ENCODE data around the gene INPP4A. TPM values are rescaled to one million over a fixed set of nuclear protein-coding genes. Genes with fewer than 3 reads are reported as not detected.

Gene INPP4A
- total and polyA plus RNA-seq, 9 of the 15 experiments (the other 6 are each of a cell fraction or from before 2014, with no cell fraction given), result 1.8 to 15.7 (median 8.3) TPM

DNA sequence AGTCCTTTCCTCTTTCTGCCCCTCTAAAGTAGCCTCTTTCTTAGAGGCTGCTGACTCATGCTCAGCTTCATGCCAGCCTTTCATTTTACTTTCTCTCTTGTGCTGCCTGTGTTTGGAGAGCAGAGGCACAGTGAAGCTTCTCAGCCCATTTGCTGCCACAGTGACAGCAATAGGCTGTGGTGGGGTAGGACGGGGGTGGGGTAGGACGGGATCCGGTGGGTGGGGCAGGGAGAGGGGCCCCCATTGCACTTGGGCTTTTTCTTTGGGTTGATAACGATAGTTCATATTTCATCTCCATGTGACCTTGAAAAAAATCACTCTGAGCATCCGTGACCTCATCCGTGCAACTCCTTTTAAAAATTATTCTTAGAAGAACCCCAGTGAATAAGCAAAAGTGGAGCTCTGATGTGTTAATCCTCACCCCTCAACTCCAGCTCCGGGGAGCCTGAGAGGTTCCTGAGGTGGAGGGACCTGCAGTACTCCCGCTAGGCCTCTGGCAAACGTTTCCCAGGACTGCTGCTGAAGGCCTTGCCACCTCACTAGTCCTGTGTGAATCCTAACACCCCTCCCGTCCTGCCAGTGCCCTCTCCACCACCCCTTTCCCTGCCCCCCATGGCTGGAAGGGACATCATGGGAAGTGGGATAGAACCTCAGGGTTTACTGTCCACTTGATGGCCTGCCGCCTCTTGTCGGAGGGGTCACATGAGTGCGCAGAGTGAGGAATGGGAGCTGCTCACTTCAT is 70.8 kb downstream of the INPP4A start (continued):
- TF ChIP-seq, protein P1, sequence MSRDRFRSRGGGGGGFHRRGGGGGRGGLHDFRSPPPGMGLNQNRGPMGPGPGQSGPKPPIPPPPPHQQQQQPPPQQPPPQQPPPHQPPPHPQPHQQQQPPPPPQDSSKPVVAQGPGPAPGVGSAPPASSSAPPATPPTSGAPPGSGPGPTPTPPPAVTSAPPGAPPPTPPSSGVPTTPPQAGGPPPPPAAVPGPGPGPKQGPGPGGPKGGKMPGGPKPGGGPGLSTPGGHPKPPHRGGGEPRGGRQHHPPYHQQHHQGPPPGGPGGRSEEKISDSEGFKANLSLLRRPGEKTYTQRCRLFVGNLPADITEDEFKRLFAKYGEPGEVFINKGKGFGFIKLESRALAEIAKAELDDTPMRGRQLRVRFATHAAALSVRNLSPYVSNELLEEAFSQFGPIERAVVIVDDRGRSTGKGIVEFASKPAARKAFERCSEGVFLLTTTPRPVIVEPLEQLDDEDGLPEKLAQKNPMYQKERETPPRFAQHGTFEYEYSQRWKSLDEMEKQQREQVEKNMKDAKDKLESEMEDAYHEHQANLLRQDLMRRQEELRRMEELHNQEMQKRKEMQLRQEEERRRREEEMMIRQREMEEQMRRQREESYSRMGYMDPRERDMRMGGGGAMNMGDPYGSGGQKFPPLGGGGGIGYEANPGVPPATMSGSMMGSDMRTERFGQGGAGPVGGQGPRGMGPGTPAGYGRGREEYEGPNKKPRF (IDR thresholded peaks at IDR 0.05; ENCODE audit: low read depth, low read length), result no peak
- TF ChIP-seq, protein P2, sequence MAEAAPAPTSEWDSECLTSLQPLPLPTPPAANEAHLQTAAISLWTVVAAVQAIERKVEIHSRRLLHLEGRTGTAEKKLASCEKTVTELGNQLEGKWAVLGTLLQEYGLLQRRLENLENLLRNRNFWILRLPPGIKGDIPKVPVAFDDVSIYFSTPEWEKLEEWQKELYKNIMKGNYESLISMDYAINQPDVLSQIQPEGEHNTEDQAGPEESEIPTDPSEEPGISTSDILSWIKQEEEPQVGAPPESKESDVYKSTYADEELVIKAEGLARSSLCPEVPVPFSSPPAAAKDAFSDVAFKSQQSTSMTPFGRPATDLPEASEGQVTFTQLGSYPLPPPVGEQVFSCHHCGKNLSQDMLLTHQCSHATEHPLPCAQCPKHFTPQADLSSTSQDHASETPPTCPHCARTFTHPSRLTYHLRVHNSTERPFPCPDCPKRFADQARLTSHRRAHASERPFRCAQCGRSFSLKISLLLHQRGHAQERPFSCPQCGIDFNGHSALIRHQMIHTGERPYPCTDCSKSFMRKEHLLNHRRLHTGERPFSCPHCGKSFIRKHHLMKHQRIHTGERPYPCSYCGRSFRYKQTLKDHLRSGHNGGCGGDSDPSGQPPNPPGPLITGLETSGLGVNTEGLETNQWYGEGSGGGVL (CRISPR knock-in tag; IDR thresholded peaks at IDR 0.05), result no peak
- no peak for TF ChIP-seq ZNF780A (CRISPR knock-in tag; IDR thresholded peaks at IDR 0.05)
- no peak for TF ChIP-seq FOXK1 (CRISPR knock-in tag; IDR thresholded peaks at IDR 0.05; ENCODE audit: borderline replicate concordance)
- TF ChIP-seq C11orf30 (IDR thresholded peaks at IDR 0.05; ENCODE audit: low read depth), result peak; percentile 69
- no peak for TF ChIP-seq SMAD4 (CRISPR knock-in tag; conservative IDR thresholded peaks at IDR 0.05)
- TF ChIP-seq BACH1 (tag; IDR thresholded peaks at IDR 0.05), result peak; percentile 62; the same call in 1 of the 2 replicates
- TF ChIP-seq SNRNP70 (optimal IDR thresholded peaks at IDR 0.05; ENCODE audit: low read depth, low read length), result no peak
- peak; percentile 52; the same call in 1 of the 2 replicates for TF ChIP-seq MAFF (IDR thresholded peaks at IDR 0.05; ENCODE audit: low read length)
- TF ChIP-seq GATA2 (CRISPR knock-in tag; IDR thresholded peaks at IDR 0.05), result no peak
- 0 out of 2 replicates have a peak, but pooled peaks have one; percentile 13 for TF ChIP-seq ESRRA (IDR thresholded peaks at IDR 0.05; ENCODE audit: borderline replicate concordance, low read depth)
- TF ChIP-seq SRSF3 (IDR thresholded peaks at IDR 0.05; ENCODE audit: insufficient read depth, low read length), result no peak
- TF ChIP-seq, protein P3, sequence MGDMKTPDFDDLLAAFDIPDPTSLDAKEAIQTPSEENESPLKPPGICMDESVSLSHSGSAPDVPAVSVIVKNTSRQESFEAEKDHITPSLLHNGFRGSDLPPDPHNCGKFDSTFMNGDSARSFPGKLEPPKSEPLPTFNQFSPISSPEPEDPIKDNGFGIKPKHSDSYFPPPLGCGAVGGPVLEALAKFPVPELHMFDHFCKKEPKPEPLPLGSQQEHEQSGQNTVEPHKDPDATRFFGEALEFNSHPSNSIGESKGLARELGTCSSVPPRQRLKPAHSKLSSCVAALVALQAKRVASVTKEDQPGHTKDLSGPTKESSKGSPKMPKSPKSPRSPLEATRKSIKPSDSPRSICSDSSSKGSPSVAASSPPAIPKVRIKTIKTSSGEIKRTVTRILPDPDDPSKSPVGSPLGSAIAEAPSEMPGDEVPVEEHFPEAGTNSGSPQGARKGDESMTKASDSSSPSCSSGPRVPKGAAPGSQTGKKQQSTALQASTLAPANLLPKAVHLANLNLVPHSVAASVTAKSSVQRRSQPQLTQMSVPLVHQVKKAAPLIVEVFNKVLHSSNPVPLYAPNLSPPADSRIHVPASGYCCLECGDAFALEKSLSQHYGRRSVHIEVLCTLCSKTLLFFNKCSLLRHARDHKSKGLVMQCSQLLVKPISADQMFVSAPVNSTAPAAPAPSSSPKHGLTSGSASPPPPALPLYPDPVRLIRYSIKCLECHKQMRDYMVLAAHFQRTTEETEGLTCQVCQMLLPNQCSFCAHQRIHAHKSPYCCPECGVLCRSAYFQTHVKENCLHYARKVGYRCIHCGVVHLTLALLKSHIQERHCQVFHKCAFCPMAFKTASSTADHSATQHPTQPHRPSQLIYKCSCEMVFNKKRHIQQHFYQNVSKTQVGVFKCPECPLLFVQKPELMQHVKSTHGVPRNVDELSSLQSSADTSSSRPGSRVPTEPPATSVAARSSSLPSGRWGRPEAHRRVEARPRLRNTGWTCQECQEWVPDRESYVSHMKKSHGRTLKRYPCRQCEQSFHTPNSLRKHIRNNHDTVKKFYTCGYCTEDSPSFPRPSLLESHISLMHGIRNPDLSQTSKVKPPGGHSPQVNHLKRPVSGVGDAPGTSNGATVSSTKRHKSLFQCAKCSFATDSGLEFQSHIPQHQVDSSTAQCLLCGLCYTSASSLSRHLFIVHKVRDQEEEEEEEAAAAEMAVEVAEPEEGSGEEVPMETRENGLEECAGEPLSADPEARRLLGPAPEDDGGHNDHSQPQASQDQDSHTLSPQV (IDR thresholded peaks at IDR 0.05), result 0 out of 2 replicates have a peak, but pooled peaks have one; percentile 12
